ENCODE data around the gene PAX5. TPM values are rescaled to one million over a fixed set of nuclear protein-coding genes. Genes with fewer than 3 reads are reported as not detected.

Gene PAX5
- polyA plus RNA-seq, 2 of the 4 experiments (the other 2 are of a cell fraction), result not detected

DNA sequence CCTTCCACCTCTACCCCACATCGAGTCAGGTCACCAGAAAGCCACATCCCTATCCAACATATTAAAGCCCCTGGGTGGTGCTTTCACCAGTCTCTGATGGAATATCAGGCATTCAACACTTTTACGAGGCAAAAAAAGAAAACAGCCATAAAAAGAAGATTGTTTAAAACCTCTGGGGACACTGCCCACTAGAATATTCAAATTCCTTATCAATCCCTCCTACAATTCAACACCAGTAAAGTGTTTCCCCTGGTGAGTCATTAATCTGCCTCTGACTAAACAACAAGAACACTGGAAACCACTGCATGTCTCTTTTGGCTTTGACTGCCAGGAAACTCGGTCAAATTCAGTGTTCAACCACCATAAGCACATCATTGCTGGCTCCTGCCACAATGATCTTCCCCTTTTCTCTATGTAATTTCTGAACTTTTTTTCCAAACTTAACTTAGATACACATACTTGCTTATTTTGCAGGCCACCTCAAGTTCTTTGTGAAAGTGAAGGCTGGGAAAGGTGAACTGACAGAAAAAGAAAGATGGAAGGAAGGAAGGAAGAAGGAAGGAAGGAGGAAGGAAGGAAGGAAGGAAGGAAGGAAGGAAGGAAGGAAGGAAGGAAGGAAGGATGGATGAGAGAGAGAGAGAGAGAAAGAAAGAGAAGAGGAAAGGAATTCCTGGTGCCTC lies 105.3 kb downstream of the PAX5 start:
- peak overlapping the region; percentile 25 for H3K4me2 ChIP-seq
- ChIA-PET CTCF (interaction anchor here (0.9 to 2.4 kb wide), 2 partner anchors 45 to 55 kb away, joined by 3 to 8 read pairs; no protein-coding TSS in a partner anchor), POLR2A (no interaction called here)
- peaks cover 5% of the 10 kb centered on the region; the same call in 2 of the 3 replicates for H3K9me3 ChIP-seq
- no peak overlapping the region for H3K4me3 ChIP-seq
- ATAC-seq (peak in 1 of 2 experiments; percentile 42; a peak in 3 of 6 replicates), FAIRE-seq (no peak), DNase-seq (ENCODE audit: low read depth in 1 of 2, low spot score in 1 of 2) (peak; percentile 27 to 53)
- no peak for TF ChIP-seq E2F6 (IDR thresholded peaks at IDR 0.05; ENCODE audit: borderline replicate concordance, low read depth)
- TF ChIP-seq, protein P1, sequence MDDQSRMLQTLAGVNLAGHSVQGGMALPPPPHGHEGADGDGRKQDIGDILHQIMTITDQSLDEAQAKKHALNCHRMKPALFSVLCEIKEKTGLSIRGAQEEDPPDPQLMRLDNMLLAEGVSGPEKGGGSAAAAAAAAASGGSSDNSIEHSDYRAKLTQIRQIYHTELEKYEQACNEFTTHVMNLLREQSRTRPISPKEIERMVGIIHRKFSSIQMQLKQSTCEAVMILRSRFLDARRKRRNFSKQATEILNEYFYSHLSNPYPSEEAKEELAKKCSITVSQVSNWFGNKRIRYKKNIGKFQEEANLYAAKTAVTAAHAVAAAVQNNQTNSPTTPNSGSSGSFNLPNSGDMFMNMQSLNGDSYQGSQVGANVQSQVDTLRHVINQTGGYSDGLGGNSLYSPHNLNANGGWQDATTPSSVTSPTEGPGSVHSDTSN (IDR thresholded peaks at IDR 0.05), result no peak
- no peak for TF ChIP-seq POLR2A (IDR thresholded peaks at IDR 0.05; ENCODE audit: low read length)
- TF ChIP-seq RARB (CRISPR knock-in tag; IDR thresholded peaks at IDR 0.05), result no peak
- no peak for TF ChIP-seq HDAC2 (IDR thresholded peaks at IDR 0.05)
- no peak for TF ChIP-seq FOSL2 (IDR thresholded peaks at IDR 0.05)
- peak; percentile 57 for TF ChIP-seq FOSL2 (CRISPR knock-in tag; IDR thresholded peaks at IDR 0.05)
- no peak for TF ChIP-seq CHD4 (IDR thresholded peaks at IDR 0.05; ENCODE audit: borderline replicate concordance)
- TF ChIP-seq ZNF302 (CRISPR knock-in tag; IDR thresholded peaks at IDR 0.05), result no peak
- H3K4me1 ChIP-seq, result peaks cover 26% of the 10 kb centered on the region
- WGBS (ENCODE audit: missing lambda C conversion rate), result 16% methylated on average over 3 of the region's 3 CpGs
- no peak overlapping the region for H3K27ac ChIP-seq

GRCh38 chr9:36928210-36928609 lies 105.9 kb downstream of the PAX5 start:
- Histone ChIP-seq H3K9me3 (peaks cover 5% of the 10 kb centered on the region; the same call in 2 of the 3 replicates), H3K4me2 (no peak overlapping the region), H3K27ac (no peak overlapping the region), H3K4me1 (peaks cover 32% of the 10 kb centered on the region), H3K4me3 (no peak overlapping the region)
- FAIRE-seq, result no peak
- 100% methylated on average over 2 of the region's 2 CpGs for WGBS (ENCODE audit: missing lambda C conversion rate)
- DNase-seq (ENCODE audit: low read depth in 1 of 2, low spot score in 1 of 2), result no peak
- ChIA-PET CTCF (interaction anchor here (2.4 kb wide), 1 partner anchor 54 kb away, joined by 8 read pairs; no protein-coding TSS in a partner anchor), POLR2A (no interaction called here)
- no peak for TF ChIP-seq EHMT2 (IDR thresholded peaks at IDR 0.05; ENCODE audit: low read depth)
- no peak for TF ChIP-seq ESRRA (IDR thresholded peaks at IDR 0.05; ENCODE audit: borderline replicate concordance, low read length)
- TF ChIP-seq CBX2 (IDR thresholded peaks at IDR 0.05; ENCODE audit: borderline replicate concordance, low read depth), result no peak
- no peak for TF ChIP-seq HDAC2 (IDR thresholded peaks at IDR 0.05)
- no peak for TF ChIP-seq EP300 (IDR thresholded peaks at IDR 0.05)
- no peak for TF ChIP-seq CHD4 (IDR thresholded peaks at IDR 0.05; ENCODE audit: borderline replicate concordance)
- TF ChIP-seq, protein P2, sequence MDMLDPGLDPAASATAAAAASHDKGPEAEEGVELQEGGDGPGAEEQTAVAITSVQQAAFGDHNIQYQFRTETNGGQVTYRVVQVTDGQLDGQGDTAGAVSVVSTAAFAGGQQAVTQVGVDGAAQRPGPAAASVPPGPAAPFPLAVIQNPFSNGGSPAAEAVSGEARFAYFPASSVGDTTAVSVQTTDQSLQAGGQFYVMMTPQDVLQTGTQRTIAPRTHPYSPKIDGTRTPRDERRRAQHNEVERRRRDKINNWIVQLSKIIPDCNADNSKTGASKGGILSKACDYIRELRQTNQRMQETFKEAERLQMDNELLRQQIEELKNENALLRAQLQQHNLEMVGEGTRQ (IDR thresholded peaks at IDR 0.05), result no peak
- no peak for TF ChIP-seq POLR2A (IDR thresholded peaks at IDR 0.05; ENCODE audit: low read length)
- no peak for TF ChIP-seq ZC3H11A (IDR thresholded peaks at IDR 0.05)
- TF ChIP-seq POLR2AphosphoS2 (conservative IDR thresholded peaks at IDR 0.05; ENCODE audit: low read length), result no peak
- no peak for TF ChIP-seq NFE2L2 (conservative IDR thresholded peaks at IDR 0.05; ENCODE audit: low read length)
- TF ChIP-seq HOXB13 (CRISPR knock-in tag; IDR thresholded peaks at IDR 0.05; ENCODE audit: low read depth), result no peak
- no peak for TF ChIP-seq MAZ (IDR thresholded peaks at IDR 0.05; ENCODE audit: borderline replicate concordance, low read depth, low read length)
- no peak for TF ChIP-seq FOXS1 (CRISPR knock-in tag; IDR thresholded peaks at IDR 0.05)
- TF ChIP-seq, protein P1 (IDR thresholded peaks at IDR 0.05), result no peak
- ATAC-seq, result no peak

Data from A549 (cell line).